GM19397 (cell line): ENCODE results near the gene NTSR2.

ENCODE experiments used
- ATAC-seq: cut with Tn5 transposase; IDR thresholded peaks from one replicate; pipeline ENCODE4 v1.9.1; 2021; ENCODE audit warnings: mild to moderate bottlenecking, moderate library complexity; ENCODE audit not compliant: unreplicated experiment

Gene NTSR2

GRCh38 chr2:11630855-11631254 is 39.1 kb downstream of the NTSR2 start:
- no peak for ATAC-seq

- ATAC-seq: no peak
Measured at GRCh38 chr2:11629851-11630250, 40.1 kb downstream of the NTSR2 start.

DNA sequence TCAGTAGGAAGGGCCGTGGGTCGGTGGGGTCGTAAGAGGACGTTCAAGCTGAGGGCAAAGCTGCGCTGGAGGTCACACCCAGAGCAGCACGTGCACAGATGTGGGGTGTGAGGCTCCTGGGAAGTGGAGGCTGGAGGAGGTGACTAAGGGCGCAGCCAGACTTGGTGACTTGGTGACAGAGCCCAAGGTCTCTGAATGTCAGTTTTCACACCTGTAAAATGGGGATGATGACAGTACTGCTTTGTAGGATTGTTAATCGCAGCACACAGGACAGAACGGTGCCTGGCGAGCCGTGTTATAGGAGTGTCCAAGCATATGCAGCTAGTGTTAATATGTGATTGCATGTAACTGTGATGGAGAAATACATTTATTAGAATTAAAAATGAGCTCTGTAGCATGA is 40.8 kb downstream of the NTSR2 start:
- ATAC-seq: no peak

- no peak for ATAC-seq
Measured at GRCh38 chr2:11628675-11629074, 41.3 kb downstream of the NTSR2 start.

DNA sequence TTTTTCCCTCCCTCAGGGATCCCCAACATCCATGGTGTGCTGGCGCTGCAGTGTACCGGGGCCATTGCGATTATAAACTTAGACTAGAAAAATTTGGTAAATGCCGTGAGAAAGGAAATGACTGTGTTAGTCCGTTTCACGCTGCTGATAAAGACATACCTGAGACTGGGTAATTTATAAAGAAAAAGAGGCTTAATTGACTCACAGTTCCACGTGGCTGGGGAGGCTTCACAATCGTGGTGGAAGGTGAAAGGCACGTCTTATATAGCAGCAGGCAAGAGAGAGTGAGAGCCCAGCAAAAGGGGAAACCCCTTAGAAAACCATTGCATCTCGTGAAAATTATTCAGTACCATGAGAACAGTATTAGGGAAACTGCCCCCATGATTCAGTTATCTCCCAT is 44.3 kb downstream of the NTSR2 start:
- ATAC-seq: no peak

GRCh38 chr2:11624893-11625292 is 45.1 kb downstream of the NTSR2 start:
- ATAC-seq: no peak

GRCh38 chr2:11622611-11623010 is 47.4 kb downstream of the NTSR2 start:
- ATAC-seq: no peak

GRCh38 chr2:11621410-11621809 is 48.6 kb downstream of the NTSR2 start:
- ATAC-seq: no peak

- no peak for ATAC-seq
Measured at GRCh38 chr2:11618708-11619062, 51.3 kb downstream of the NTSR2 start.

DNA sequence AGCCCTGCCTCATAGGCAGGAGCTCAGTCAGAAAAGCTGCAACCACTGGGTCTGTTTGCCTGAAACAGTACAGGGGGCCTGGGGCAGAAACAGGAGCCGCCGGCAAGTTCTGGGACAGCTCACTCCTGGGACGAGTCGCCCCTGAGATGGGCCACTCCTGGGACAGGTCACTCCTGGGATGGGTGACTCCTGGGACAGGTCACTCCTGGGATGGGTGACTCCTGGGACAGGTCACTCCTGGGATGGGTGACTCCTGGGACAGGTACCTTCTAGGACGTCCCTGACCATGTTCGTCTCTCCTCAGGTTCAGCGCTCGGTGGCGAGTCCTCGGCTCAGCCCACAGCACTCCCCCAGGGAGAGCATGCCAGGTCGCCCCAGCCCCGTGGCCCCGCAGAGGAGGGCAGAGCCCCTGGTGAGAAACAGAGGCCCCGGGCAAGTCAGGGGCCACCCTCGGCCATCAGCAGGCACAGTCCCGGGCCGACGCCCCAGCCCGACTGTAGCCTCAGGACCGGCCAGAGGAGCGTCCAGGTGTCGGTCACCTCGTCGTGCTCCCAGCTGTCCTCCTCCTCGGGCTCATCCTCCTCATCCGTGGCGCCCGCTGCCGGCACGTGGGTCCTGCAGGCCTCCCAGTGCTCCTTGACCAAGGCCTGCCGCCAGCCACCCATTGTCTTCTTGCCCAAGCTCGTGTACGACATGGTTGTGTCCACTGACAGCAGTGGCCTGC is 51.8 kb downstream of the NTSR2 start:
- ATAC-seq: no peak

DNA sequence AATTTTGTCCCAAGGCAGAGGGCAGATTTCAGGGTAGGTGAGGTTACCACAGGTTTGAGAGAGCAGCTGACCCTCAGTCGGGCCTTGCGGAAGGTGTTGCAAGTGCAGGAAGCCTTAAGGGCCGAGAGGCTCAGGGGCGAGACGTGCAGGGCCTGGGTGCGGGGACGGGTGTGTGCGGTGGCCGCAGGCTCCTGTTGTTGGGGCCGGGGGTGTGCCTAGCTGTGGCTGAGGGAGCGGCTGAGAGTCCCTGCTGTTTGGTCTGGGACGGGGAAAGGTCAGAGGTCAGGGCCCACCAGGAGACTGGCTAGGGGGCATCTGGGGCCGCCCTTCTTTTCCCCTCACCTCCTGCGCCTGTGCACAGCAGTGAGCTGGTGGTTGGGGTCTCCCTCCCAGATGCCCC is 52.5 kb downstream of the NTSR2 start:
- ATAC-seq: no peak

DNA sequence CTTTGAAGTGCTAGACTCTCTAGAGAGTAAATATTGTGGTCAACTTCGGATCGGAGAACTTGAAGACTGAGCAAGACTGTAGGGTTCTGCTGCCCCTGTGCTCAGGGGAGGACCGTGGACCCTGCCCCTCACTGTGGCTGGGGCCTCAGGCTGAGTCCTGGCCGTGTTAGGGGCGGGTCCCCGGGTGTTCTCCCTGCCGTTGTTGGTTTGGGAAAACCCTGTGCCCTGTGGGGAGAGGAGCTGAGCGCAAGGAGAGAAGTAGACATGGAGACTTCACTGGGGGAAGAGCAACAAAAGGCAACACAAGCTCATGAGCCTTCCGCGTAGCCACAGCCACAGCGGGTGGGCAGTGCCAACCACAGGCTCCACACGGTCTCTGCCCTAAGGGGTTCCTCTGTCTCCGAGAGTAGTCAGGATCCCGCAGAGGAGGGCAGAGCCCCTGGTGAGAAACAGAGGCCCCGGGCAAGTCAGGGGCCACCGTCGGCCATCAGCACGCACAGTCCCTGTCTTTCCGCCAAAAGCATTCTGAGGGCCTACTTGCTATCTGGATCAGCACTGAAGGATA is 53.1 kb downstream of the NTSR2 start:
- no peak for ATAC-seq

DNA sequence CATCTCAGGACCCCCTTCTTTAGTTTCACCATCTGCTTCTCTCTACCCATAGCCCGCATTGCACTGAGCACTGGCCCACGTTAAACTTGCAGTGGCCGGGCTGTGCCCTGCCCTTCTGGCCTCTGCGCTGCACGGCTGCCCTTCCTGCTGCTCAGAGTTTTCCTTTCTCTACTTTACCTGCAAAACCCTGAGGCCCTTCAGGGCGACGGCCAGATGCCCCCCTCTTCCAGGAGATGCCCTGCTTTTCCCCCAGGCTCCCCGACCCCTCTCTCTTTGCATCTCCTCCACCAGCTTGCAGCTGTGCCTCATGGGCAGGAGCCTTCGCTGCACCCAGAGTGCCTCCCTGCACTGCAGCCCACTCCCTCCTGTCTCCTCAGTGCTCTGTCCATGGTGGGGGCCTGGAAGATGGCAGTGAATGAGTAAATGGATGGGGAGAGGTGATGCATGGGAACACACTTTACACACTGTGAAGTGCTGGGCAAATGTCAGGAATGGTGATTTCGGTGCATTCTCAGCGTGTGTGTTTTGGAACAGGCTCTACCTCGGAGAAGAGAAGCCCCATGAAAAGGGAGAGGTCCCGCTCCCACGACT is 53.8 kb downstream of the NTSR2 start:
- ATAC-seq: no peak

GRCh38 chr2:11615209-11615608 is 54.8 kb downstream of the NTSR2 start:
- no peak for ATAC-seq

- no peak for ATAC-seq
Measured at GRCh38 chr2:11613297-11613696, 56.7 kb downstream of the NTSR2 start.

- no peak for ATAC-seq
Measured at GRCh38 chr2:11612553-11613215, 57.3 kb downstream of the NTSR2 start.

- ATAC-seq: no peak
Measured at GRCh38 chr2:11611251-11611650, 58.7 kb downstream of the NTSR2 start.

DNA sequence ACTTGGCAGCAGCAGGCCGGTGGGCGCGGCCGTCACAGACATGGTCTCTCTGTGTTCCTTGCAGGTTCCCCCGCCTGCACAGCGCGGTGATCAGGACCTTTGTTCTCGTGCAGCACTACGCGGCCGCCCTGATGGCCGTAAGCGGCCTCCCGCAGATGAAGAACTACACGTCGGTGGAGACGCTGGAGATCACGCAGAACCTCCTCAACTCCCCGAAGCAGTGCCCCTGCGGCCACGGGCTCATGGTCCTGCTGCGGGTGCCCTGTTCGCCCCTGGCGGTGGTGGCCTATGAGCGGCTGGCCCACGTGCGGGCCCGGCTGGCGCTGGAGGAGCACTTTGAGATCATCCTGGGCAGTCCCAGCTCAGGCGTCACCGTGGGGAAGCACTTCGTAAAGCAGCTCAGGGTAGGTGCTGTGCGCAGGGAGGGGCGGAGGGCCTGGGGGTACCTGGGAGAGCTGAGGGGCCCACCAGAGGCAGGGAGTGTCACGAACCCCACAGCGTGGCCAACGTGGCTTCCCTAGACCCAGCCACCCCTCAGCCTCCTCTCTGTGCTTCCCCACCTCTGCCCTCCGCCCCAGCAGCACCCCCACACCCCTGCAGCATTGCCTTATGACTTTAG is 59.3 kb downstream of the NTSR2 start:
- ATAC-seq: no peak
